ENCODE results near the gene SLC9C1. TPM values are rescaled to one million over a fixed set of nuclear protein-coding genes. Genes with fewer than 3 reads are reported as not detected.
A peak's percentile ranks its signal among the peaks of the same experiment; 100 is the strongest.

Gene SLC9C1
- total RNA-seq, 1 donor from 2014 or later: 0.85 TPM

- no peak for DNase-seq
Measured at GRCh38 chr3:112104774-112105173, 189.2 kb downstream of the SLC9C1 start.

GRCh38 chr3:112101916-112102315 lies 192.1 kb downstream of the SLC9C1 start:
- peak; percentile 60 for DNase-seq

GRCh38 chr3:112097378-112097777 lies 196.6 kb downstream of the SLC9C1 start:
- peak; percentile 98 for DNase-seq

GRCh38 chr3:112096176-112096575 lies 197.8 kb downstream of the SLC9C1 start:
- DNase-seq: no peak

GRCh38 chr3:112095731-112096130 lies 198.3 kb downstream of the SLC9C1 start:
- DNase-seq: no peak

- no peak for DNase-seq
Measured at GRCh38 chr3:112093180-112093522, 200.9 kb downstream of the SLC9C1 start.

- no peak for DNase-seq
Measured at GRCh38 chr3:112092496-112093179, 201.4 kb downstream of the SLC9C1 start.

- DNase-seq: no peak
Measured at GRCh38 chr3:112090887-112091586, 203.0 kb downstream of the SLC9C1 start.

Other genes starting within 250 kb of the SLC9C1 start
- 6.7 and 7.7 TPM in 2 replicates for gene C3orf52, start 207.8 kb downstream of the SLC9C1 start, total RNA-seq
- not detected in 2 replicates for gene GCSAM, start 161.0 kb downstream of the SLC9C1 start, total RNA-seq
- 3.4 and 3.7 TPM in 2 replicates for gene CD200, start 38.9 kb upstream of the SLC9C1 start, total RNA-seq
- under 0.01 and 0.05 TPM in 2 replicates for gene BTLA, start 205.3 kb upstream of the SLC9C1 start, total RNA-seq

Data from dermis blood vessel endothelial cell (primary cell).